HEK293T (cell line): ENCODE data around the gene BMP5.

Experiments used
- CTCF ChIA-PET: fragments of 350-600 bp; formaldehyde crosslinking; extraction: SDS; loops from one replicate; lab custom pipeline; 2021; ENCODE audit warnings: antibody characterized with exemption, inconsistent platforms; lab: Yijun Ruan, JAX
- POLR2A ChIA-PET: fragments of 350-600 bp; formaldehyde crosslinking; extraction: SDS; loops from one replicate; lab custom pipeline; 2020; ENCODE audit warnings: antibody characterized with exemption, inconsistent platforms; lab: Yijun Ruan, JAX
- DNase-seq: peaks from one replicate; pipeline ENCODE4 v3.0.0; 2012; ENCODE audit warnings: mixed read lengths; ENCODE audit errors: extremely low spot score
- ARNT ChIP-seq: fragments of 450-650 bp; IDR thresholded peaks from 2 replicates; pipeline ENCODE4 v1.6.1; 2017; ENCODE audit warnings: mild to moderate bottlenecking
- BHLHE40 ChIP-seq: fragments of 450-650 bp; IDR thresholded peaks from 2 replicates; pipeline ENCODE4 v1.6.1; 2016; ENCODE audit warnings: mild to moderate bottlenecking, moderate library complexity, borderline replicate concordance
- CTBP1 ChIP-seq: fragments of 450-650 bp; IDR thresholded peaks from 2 replicates; pipeline ENCODE4 v1.6.1; 2016; ENCODE audit warnings: borderline replicate concordance
- ELF4 ChIP-seq: fragments of 450-650 bp; IDR thresholded peaks from 2 replicates; pipeline ENCODE4 v1.6.1; 2017; ENCODE audit warnings: antibody characterized with exemption
- FOXA1 ChIP-seq: fragments of 450-650 bp; IDR thresholded peaks from 2 replicates; pipeline ENCODE4 v1.6.1; 2016; ENCODE audit warnings: mild to moderate bottlenecking
- FOXK2 ChIP-seq: fragments of 450-650 bp; IDR thresholded peaks from 2 replicates; pipeline ENCODE4 v1.6.1; 2016; ENCODE audit warnings: mild to moderate bottlenecking
- FOXM1 ChIP-seq: fragments of 450-650 bp; IDR thresholded peaks from 2 replicates; pipeline ENCODE4 v1.6.1; 2017; ENCODE audit warnings: mild to moderate bottlenecking, borderline replicate concordance
- HDGF ChIP-seq: fragments of 450-650 bp; IDR thresholded peaks from 2 replicates; pipeline ENCODE4 v1.6.1; 2017; ENCODE audit warnings: antibody characterized with exemption, borderline replicate concordance
- L3MBTL2 ChIP-seq: fragments of 450-650 bp; conservative IDR thresholded peaks from 2 replicates; pipeline ENCODE4 v1.6.1; 2016; ENCODE audit warnings: mild to moderate bottlenecking
- LEF1 ChIP-seq: fragments of 450-650 bp; IDR thresholded peaks from 2 replicates; pipeline ENCODE4 v1.6.1; 2017; ENCODE audit warnings: mild to moderate bottlenecking, borderline replicate concordance
- NFRKB ChIP-seq: fragments of 450-650 bp; IDR thresholded peaks from 2 replicates; pipeline ENCODE4 v1.6.1; 2016; ENCODE audit warnings: mild to moderate bottlenecking, moderate library complexity
- PKNOX1 ChIP-seq: fragments of 450-650 bp; IDR thresholded peaks from 2 replicates; pipeline ENCODE4 v1.6.1; 2016
- SP1 ChIP-seq: fragments of 450-650 bp; IDR thresholded peaks from 2 replicates; pipeline ENCODE4 v1.6.1; 2017
- SUZ12 ChIP-seq: fragments of 450-650 bp; IDR thresholded peaks from 2 replicates; pipeline ENCODE4 v1.6.1; 2016; ENCODE audit warnings: mild to moderate bottlenecking
- TARDBP ChIP-seq: fragments of 450-650 bp; IDR thresholded peaks from 2 replicates; pipeline ENCODE4 v1.6.1; 2016
- ZNF384 ChIP-seq: fragments of 450-650 bp; IDR thresholded peaks from 2 replicates; pipeline ENCODE4 v1.6.1; 2016

The BMP5 gene

GRCh38 chr6:55853008-55854001 is 22.1 kb downstream of the BMP5 start:
- TF ChIP-seq L3MBTL2 (no peak), PKNOX1 (no peak), TARDBP (no peak), HDGF (no peak), ZNF384 (no peak), SUZ12 (no peak), SP1 (no peak)
- ChIA-PET CTCF (no interaction called here), POLR2A (no interaction called here)
- no peak for DNase-seq

- ChIA-PET CTCF (no interaction called here), POLR2A (no interaction called here)
- no peak for DNase-seq
- TF ChIP-seq FOXA1, result no peak
- no peak for TF ChIP-seq L3MBTL2
- TF ChIP-seq FOXK2, result no peak
- no peak for TF ChIP-seq NFRKB
- TF ChIP-seq TARDBP, result no peak
- no peak for TF ChIP-seq HDGF
- TF ChIP-seq ARNT, result no peak
- TF ChIP-seq LEF1, result no peak
- no peak for TF ChIP-seq ZNF384
- no peak for TF ChIP-seq FOXM1
- TF ChIP-seq SUZ12, result no peak
Observed at GRCh38 chr6:55841341-55841740, 34.0 kb downstream of the BMP5 start.

- CTCF ChIA-PET, result no interaction called here
- TF ChIP-seq SUZ12 (no peak), ZNF384 (no peak), NFRKB (no peak), PKNOX1 (no peak), LEF1 (no peak), BHLHE40 (no peak), ARNT (no peak), ELF4 (no peak), FOXM1 (no peak), FOXK2 (no peak), TARDBP (no peak), HDGF (no peak), FOXA1 (no peak), CTBP1 (no peak), L3MBTL2 (no peak), SP1 (no peak)
- POLR2A ChIA-PET, result no interaction called here
- no peak for DNase-seq
Observed at GRCh38 chr6:55839080-55839479, 36.3 kb downstream of the BMP5 start.

- ChIA-PET POLR2A (no interaction called here), CTCF (no interaction called here)
- DNase-seq, result no peak
- no peak for TF ChIP-seq BHLHE40
- TF ChIP-seq ARNT, result no peak
- TF ChIP-seq SUZ12, result no peak
- TF ChIP-seq PKNOX1, result no peak
- no peak for TF ChIP-seq ZNF384
- TF ChIP-seq FOXK2, result no peak
- TF ChIP-seq LEF1, result no peak
- TF ChIP-seq L3MBTL2, result no peak
- TF ChIP-seq FOXM1, result no peak
- no peak for TF ChIP-seq HDGF
- TF ChIP-seq FOXA1, result no peak
- TF ChIP-seq ELF4, result no peak
- TF ChIP-seq SP1, result no peak
- TF ChIP-seq CTBP1, result no peak
- TF ChIP-seq NFRKB, result no peak
- TF ChIP-seq TARDBP, result no peak
Observed at GRCh38 chr6:55836945-55837344, 38.4 kb downstream of the BMP5 start.

- no peak for TF ChIP-seq TARDBP
- TF ChIP-seq L3MBTL2, result no peak
- TF ChIP-seq ARNT, result no peak
- no peak for TF ChIP-seq SP1
- no peak for TF ChIP-seq FOXA1
- no peak for TF ChIP-seq PKNOX1
- no peak for TF ChIP-seq CTBP1
- no peak for TF ChIP-seq SUZ12
- TF ChIP-seq ZNF384, result no peak
- TF ChIP-seq FOXK2, result no peak
- no peak for TF ChIP-seq HDGF
- no peak for TF ChIP-seq ELF4
- no peak for TF ChIP-seq LEF1
- TF ChIP-seq BHLHE40, result no peak
- no peak for TF ChIP-seq FOXM1
- TF ChIP-seq NFRKB, result no peak
- POLR2A ChIA-PET, result no interaction called here
- DNase-seq, result no peak
- CTCF ChIA-PET, result no interaction called here
Observed at GRCh38 chr6:55836481-55836880, 38.9 kb downstream of the BMP5 start.
